T1000 (cell line): ENCODE measurements around the gene FGGY.
"Not testable (repeated sequence)": the region's sequence is repeated elsewhere in the genome, so short reads cannot be mapped to it uniquely, and the experiment has no call there.

ENCODE experiments used
- DNase-seq: peaks from one replicate; lab custom pipeline; 2025; ENCODE audit warnings: mixed read lengths; lab: John Stamatoyannopoulos, UW

FGGY gene

DNA sequence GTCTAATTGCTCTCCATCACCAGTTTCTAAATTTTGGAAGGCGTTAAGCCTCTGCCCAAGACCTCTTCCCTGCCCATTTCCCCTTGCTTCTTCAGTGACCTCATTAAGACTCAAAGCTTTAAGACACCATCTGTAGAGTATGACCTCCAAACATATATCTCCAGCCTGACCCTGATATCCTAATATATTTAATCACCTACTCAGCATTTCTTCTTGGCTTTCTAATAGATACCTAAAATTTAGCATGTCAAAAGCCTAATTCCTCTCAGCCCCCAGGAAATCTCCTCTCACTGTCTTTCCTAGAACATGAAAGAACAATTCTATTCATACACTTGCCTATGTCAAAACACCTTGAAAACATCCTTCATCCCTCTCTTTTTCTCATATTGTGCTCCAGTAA lies 282.3 kb downstream of the FGGY start:
- DNase-seq = no peak

DNA sequence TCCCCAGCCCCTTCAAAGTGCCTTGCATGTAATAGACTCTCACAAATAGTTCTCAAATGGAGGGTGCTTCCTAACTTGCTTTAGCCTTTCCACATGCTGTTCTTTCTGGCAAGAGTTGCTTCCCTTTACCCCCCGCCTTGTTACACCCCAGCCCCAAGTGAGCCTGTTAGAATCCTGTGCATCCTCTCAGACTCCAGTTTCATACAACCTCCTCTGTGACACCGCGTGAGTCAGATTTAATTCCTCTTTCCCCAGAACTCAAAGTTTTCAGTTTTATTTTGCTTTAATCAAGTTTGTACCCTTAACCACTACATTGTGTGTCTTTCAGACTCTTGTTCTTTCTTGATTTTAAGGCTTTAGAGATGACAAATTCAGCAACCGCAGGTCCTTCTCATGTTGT lies 283.4 kb downstream of the FGGY start:
- DNase-seq = no peak

DNA sequence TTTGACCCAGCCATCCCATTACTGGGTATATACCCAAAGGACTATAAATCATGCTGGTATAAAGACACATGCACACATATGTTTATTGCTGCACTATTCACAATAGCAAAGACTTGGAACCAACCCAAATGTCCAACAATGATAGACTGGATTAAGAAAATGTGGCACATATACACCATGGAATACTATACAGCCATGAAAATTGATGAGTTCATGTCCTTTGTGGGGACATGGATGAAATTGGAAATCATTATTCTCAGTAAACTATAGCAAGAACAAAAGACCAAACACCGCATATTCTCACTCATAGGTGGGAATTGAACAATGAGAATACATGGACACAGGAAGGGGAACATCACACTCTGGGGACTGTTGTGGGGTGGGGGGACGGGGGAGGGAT lies 295.5 kb downstream of the FGGY start:
- not testable (repeated sequence) for DNase-seq

DNA sequence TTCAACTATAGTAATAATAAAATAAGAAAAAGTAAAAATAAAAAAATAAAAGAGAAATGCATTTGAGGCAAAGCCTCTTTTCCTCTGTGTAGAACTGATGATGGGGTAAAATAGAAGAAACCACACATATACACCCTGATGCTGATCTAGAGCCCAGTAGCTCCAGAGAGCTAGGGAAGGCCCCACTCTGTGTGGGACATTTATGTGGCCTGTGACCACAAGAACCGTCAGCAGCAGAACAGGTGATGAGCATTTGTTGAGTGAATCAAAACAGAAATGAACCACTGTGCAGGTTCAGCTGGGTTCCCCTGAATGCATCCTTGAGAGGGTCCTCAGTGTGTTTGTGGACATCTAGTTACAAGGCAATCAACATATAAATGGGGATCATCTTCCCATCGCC lies 296.0 kb downstream of the FGGY start:
- DNase-seq = no peak

- no peak for DNase-seq
Observed at GRCh38 chr1:59593798-59594790, 297.2 kb downstream of the FGGY start.

DNA sequence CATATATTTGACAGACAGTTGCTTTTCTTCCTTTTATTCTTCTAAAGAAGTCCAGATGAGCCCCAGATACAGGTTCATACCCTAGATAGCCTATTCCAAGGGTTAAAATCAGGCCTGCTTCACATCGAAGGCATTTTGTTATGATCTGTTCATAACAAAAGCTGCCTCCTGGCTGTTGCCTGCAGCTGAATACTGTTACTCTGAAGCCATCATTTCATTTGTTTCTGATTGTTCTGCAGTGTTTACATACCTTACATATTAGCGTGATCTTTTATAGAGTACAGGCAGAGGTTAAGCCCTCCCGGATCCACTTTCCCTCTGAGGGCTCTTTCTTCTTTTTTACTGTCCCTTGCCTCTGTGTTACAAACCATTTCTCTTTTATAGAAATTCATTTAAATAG lies 298.9 kb downstream of the FGGY start:
- DNase-seq = no peak

DNA sequence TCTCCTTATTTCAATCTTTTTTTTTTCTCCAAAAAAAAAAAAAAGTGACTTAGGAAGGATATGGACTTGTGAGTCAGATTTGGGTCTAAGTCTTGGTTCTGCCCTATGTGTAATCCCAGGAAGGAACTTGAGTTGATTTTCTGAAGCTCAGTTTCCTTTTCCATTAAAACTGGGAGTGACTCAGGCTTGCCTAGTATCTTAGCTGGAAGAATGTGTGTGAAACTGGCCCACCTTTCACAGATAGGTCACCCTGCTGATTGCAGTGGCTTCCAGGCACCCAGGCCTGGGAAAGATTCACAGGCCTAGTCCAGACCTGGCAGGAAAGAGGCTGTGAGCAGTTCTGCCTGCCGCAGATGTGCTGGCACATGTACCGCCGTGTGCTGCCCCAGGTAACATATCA lies 299.5 kb downstream of the FGGY start:
- no peak for DNase-seq

GRCh38 chr1:59596956-59597355 lies 300.1 kb downstream of the FGGY start:
- DNase-seq = no peak

DNA sequence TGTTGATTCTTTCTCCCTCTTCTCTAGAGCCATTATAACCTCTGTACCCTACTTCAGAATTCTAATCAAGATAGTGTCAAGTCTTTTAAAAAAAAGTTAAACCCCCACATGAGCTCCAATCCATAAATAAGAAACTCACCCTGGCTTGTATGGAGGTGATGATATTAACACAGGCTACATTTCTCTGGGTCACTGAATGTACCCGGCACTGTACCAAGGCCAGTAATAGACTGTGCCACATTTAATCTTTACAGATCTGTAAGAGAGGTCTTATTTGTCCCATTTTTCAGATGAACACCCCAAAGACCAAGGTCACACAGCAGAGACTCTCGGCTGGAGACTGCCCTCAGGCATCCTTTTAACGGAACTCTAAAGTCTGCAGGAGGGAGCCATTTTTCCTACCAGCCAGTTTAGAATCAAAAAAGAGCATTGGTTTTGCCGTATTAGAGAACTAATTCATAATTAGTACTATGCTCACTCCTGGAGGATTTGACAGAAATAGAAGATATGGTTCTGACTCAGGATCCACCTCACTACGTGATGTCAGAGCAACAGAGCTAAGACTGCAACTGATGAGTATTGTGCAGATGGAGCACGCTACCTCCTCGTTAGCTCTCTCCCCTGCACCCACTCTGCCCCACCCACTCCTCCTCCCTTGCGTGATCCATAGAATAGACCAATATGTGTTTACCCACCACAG lies 300.7 kb downstream of the FGGY start:
- DNase-seq = no peak

GRCh38 chr1:59598120-59598440 lies 301.2 kb downstream of the FGGY start:
- no peak for DNase-seq

GRCh38 chr1:59601041-59601441 lies 304.1 kb downstream of the FGGY start:
- no peak for DNase-seq

DNA sequence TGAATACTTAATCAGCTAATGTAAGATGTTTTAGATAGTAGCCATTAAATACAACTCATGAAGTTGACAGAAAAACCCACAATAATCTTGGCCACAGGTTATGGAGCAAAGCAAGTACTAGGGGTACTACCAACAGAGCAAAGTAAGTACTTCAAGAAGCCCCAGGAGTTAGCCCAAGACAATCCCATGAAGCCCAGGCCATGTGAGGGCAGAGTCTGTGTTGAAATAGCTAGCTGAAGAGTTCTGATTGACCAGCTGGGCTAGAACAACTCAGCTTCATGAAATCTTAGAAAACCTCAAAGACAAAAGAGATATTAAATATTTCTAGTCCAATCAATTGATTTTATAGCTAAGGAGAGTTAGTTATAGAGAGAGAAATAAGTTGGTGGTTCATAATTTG lies 304.9 kb downstream of the FGGY start:
- no peak for DNase-seq

DNA sequence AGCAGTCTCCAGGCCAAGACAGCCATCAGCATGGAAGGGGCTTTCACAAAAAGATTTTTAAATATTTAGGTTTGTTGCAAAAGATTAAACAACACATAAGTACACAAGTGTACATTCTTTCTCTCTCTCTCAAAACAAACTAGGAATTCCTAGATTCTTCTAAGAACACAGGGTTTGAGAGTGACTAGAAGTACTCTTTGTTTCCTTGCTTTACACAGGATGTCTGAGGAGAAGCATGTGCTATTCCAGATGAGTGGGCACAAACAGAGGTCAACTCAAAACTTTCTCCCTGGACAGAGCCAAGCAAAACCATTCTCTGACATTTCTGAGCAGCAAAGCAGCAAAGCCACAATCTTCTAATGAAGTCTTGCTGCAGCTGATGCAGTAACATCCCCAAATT lies 307.3 kb downstream of the FGGY start:
- DNase-seq = no peak

GRCh38 chr1:59605184-59605583 lies 308.3 kb downstream of the FGGY start:
- DNase-seq = no peak

DNA sequence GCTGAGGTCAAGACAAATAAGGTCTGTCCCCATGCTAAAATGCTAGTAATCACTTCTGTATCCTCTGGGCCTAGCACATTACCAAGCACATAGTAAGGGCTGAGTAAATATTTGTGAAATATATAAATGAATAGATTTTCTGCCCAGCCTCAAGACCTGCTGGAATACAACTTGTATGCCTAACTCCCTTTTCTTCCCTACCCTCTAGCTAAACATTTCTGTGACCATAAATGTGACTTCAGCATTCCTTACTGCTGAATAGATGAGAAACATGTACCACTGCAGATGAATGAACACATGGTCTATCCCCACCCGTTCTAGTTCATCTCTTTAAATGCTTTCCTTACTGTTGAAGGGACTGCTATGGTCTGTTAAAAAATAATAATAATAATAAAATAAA lies 308.9 kb downstream of the FGGY start:
- no peak for DNase-seq

DNA sequence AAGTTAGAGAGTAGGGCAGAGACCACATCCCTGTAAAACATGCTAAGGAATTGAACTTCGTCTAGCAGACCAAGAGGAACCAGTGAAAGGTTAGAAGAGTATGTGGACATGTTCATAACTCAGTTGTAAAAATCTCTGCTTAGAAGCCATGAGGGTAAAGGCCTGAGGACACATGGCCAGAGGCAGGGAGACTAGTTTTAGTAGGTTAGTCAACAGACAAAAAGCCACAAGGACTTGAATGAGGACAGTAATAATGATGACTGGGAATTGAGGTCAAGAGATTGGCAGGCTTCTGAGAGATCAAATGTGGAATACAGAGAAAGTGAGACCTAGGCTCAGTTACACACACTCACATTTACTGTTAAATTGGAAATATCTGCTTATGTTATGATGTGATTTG lies 312.4 kb downstream of the FGGY start:
- DNase-seq = no peak

DNA sequence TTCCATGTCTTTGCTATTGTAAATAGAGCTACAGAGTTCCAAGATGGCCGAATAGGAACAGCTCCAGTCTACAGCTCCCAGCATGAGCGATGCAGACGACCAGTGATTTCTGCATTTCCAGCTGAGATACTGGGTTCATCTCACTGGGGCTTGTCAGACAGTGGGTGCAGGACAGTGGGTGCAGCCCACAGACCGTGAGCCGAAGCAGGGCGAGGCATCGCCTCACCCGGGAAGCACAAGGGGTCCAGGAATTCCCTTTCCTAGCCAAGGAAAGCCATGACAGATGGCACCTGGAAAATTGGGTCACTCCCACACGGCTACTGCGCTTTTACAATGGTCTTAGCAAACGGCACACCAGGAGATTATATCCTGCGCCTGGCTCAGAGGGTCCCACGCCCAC lies 313.6 kb downstream of the FGGY start:
- not testable (repeated sequence) for DNase-seq

DNA sequence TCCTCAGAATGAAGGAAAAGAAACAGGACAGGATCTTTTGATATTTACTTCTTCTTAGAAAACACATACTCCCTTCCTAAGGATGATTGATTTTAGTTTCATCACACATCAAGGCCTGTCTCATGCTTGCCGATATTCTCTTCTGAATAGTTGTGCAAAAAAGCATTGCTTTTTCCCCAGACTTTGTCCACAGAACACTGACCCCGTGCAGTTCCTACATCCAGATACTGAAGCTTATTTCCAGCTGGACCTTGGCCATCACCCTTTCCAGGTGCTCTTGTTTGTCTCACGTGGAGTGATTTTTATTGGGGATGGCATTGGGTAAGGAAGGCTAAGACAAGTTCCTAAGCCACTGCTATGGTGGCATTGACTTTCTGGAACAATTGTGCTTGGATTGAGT lies 320.5 kb downstream of the FGGY start:
- no peak for DNase-seq

DNA sequence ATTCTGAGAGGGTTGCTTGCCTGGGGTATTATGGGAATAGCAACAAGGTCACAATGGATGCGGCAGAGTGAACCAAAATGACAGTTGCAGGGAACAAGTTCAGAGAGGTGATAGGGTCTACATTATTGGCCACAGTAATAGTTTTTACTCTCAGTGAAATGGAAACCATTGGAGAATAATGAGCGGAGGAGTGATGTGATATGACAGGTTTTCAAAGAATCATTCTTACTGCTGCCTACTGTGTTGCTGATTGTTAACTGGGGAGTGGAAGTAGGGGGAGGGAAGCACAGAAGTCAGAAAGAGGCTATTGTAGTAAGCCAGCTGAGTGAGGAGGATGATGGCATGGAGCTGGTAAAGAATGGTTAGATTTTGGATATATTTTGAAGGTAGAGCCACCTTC lies 322.7 kb downstream of the FGGY start:
- DNase-seq = no peak

DNA sequence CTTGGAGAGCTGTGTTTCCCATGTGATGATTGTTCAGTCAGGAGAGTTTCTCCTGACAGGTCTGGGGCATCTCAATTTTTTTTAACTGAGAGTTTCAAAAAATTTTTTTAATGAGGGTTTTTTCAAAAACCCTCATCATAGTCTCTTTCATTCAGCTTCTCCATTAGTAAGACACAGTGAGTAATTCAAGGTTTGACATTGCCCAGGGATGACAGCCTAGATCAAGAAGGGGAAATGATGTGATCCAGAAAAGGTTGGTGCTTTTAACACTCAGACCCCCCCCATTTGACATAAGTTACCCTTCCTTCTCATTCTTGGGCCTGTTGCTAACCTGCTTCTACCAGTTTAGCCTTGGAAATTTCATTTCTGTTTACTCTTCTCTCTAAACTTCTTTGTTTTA lies 328.5 kb downstream of the FGGY start:
- no peak for DNase-seq

DNA sequence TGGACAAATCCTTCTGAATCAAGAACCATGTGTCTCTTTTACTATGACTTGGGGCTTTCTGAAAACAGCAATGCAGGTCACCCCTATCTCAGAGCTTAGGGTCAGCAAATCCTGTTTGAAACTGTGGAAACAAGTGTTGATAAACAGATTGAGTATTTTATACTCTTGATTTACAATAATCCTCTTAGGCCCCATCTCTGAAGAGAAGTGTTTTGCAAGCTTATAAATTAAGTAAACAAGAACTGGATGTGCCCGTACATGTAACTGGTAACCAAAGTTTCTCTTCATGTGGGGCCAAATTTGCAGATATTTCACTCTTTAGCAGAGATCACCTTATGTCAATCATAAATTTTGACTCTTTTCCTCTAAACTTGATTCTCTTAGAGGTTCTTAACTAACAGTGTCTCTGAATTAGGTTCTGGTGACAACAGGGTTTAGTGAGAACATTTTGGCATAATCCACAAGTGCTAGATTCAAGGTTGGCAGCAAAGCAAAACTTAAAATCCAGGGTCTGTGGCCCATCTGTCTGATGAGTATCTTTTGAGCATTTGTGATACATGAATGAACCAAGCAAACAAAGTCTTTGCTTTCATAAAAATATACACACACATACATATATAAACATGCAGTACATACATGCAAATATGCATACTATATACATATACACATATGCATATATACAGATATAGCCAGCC lies 334.8 kb downstream of the FGGY start:
- DNase-seq = no peak

DNA sequence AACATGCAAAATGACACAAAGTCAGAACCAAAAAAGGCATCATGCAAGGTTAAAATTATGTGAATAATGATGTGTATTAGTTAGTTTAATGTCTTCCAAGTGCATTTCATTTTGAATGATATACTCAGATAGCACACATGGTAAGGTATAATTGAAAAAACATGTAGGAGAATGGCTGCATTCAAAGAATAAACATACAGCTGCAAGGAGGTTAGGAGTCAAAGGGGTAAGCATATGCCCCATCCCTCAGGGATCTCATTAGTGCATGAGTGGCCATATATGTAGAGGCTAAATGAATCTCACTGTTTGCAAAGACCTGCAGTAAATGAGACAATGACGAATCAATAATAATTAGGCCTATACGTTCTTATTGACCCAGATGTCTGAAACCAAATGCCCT lies 338.2 kb downstream of the FGGY start:
- DNase-seq = no peak

- no peak for DNase-seq
Observed at GRCh38 chr1:59638231-59638711, 341.4 kb downstream of the FGGY start.
